SK-N-SH (cell line): ENCODE measurements around the gene PAM. TPM values are rescaled to one million over a fixed set of nuclear protein-coding genes. Genes with fewer than 3 reads are reported as not detected.

Experiments
- CTCF ChIA-PET: fragments of 300-600, 350-600 bp; formaldehyde crosslinking; extraction: SDS; loops from one replicate; lab custom pipeline; 2021; lab: Yijun Ruan, JAX
- POLR2A ChIA-PET: fragments of 350-600 bp; sonication (Branson Sonifier 250); formaldehyde crosslinking; extraction: SDS; loops from one replicate; lab custom pipeline; 2020; ENCODE audit warnings: antibody characterized with exemption, inconsistent platforms; lab: Yijun Ruan, JAX
- DNase-seq: peaks from one replicate; pipeline ENCODE4 v3.0.0; 2012
- H2AFZ ChIP-seq: fragments of 200-600 bp; sonication (generic); 2 replicates; pipeline ENCODE4 v1.8.1; 2016; ENCODE audit warnings: antibody characterized with exemption, mild to moderate bottlenecking, low read depth
- H3F3A ChIP-seq: fragments of 200-600 bp; sonication (generic); replicated peaks from 2 replicates; pipeline ENCODE3; 2016; ENCODE audit warnings: antibody characterized with exemption, mild to moderate bottlenecking; ENCODE audit not compliant: insufficient read depth
- H3K27ac ChIP-seq, 2 experiments: fragments of 200-500 bp in 1 of 2; fragments of 200-600 bp in 1 of 2; sonication (Bioruptor generic) in 1 of 2; sonication (generic), shearing (Covaris generic) in 1 of 2; 2 replicates each; pipeline versions ENCODE4 v1.5.1 to v1.6.1; 2014 to 2016; ENCODE audit warnings: low read depth in 2 of 2, inconsistent platforms in 1 of 2, low read length in 1 of 2, mild to moderate bottlenecking in 1 of 2, mixed read lengths in 1 of 2
- H3K27me3 ChIP-seq: fragments of 200-600 bp; sonication (generic), shearing (Covaris generic); 2 replicates; pipeline ENCODE4 v1.6.1; 2016; ENCODE audit warnings: mixed run types; ENCODE audit not compliant: insufficient read depth
- H3K36me3 ChIP-seq, 2 experiments: fragments of 200-500 bp in 1 of 2; fragments of 200-600 bp in 1 of 2; sonication (Bioruptor generic) in 1 of 2; sonication (generic) in 1 of 2; replicated peaks in 1 of 2; 2 replicates each; pipeline versions ENCODE3 to v1.5.1; 2014 to 2016; ENCODE audit warnings: low read length in 1 of 2, mild to moderate bottlenecking in 1 of 2; ENCODE audit not compliant: insufficient read depth in 2 of 2, control insufficient read depth in 1 of 2
- H3K4me1 ChIP-seq, 2 experiments: fragments of 200-500 bp in 1 of 2; fragments of 200-600 bp in 1 of 2; sonication (Bioruptor generic) in 1 of 2; sonication (generic), shearing (Covaris generic) in 1 of 2; 2 replicates each; pipeline versions ENCODE4 v1.5.1 to v1.6.1; 2014 to 2016; ENCODE audit warnings: low read depth in 1 of 2, low read length in 1 of 2, mixed run types in 1 of 2; ENCODE audit not compliant: insufficient read depth in 2 of 2, control insufficient read depth in 1 of 2
- H3K4me2 ChIP-seq: fragments of 200-600 bp; sonication (generic), shearing (Covaris generic); 2 replicates; pipeline ENCODE4 v1.6.1; 2017; ENCODE audit warnings: mixed run types
- H3K4me3 ChIP-seq, 2 experiments: fragments of 200-500 bp in 1 of 2; fragments of 200-600 bp in 1 of 2; sonication (Bioruptor generic) in 1 of 2; sonication (generic), shearing (Covaris generic) in 1 of 2; 2 replicates each; pipeline versions ENCODE4 v1.5.1 to v1.8.1; 2014 to 2016; ENCODE audit warnings: low read depth in 2 of 2, inconsistent platforms in 1 of 2, low read length in 1 of 2, mild to moderate bottlenecking in 1 of 2, mixed read lengths in 1 of 2, moderate library complexity in 1 of 2
- H3K79me2 ChIP-seq: fragments of 200-600 bp; sonication (generic); 2 replicates; pipeline ENCODE4 v1.8.1; 2017; ENCODE audit warnings: mild to moderate bottlenecking; ENCODE audit not compliant: insufficient read depth
- H3K9ac ChIP-seq: fragments of 200-600 bp; sonication (generic); 2 replicates; pipeline ENCODE4 v1.6.1; 2017; ENCODE audit warnings: mixed run types
- H3K9me2 ChIP-seq: fragments of 200-600 bp; sonication (generic); 2 replicates; pipeline ENCODE4 v1.6.1; 2017; ENCODE audit warnings: mixed run types
- H3K9me3 ChIP-seq: fragments of 200-600 bp; sonication (generic); 2 replicates; pipeline ENCODE4 v1.6.1; 2017; ENCODE audit warnings: mixed run types, mild to moderate bottlenecking, moderate library complexity
- H4K20me1 ChIP-seq: fragments of 200-600 bp; sonication (generic); 2 replicates; pipeline ENCODE4 v1.6.1; 2017; ENCODE audit warnings: mild to moderate bottlenecking, mixed run types; ENCODE audit not compliant: insufficient read depth
- CTCF ChIP-seq: fragments of 200-600 bp; sonication (generic); IDR thresholded peaks from 2 replicates; pipeline ENCODE4 v1.6.1; 2017; ENCODE audit warnings: antibody characterized with exemption, mild to moderate bottlenecking, moderate library complexity
- EZH2phosphoT487 ChIP-seq: fragments of 200-600 bp; sonication (generic); IDR thresholded peaks from 2 replicates; pipeline ENCODE4 v1.6.1; 2017; ENCODE audit warnings: low read depth, mixed run types, mild to moderate bottlenecking, antibody characterized with exemption, moderate library complexity, borderline replicate concordance
- FOSL2 ChIP-seq: IDR thresholded peaks from 2 replicates; pipeline ENCODE4 v1.4.0; 2012; ENCODE audit warnings: low read depth, mild to moderate bottlenecking, moderate library complexity, borderline replicate concordance
- FOXM1 ChIP-seq: IDR thresholded peaks from 2 replicates; pipeline ENCODE4 v1.4.0; 2012; ENCODE audit warnings: low read depth, mild to moderate bottlenecking
- IRF3 ChIP-seq: fragments of 150-350 bp; IDR thresholded peaks from 2 replicates; pipeline ENCODE4 v1.6.1; 2016; ENCODE audit warnings: mild to moderate bottlenecking, low read depth, low read length
- JUND ChIP-seq: IDR thresholded peaks from 2 replicates; pipeline ENCODE4 v1.4.0; 2012
- MAX ChIP-seq: IDR thresholded peaks from 2 replicates; pipeline ENCODE4 v1.4.0; 2012; ENCODE audit warnings: low read depth
- NFIC ChIP-seq: IDR thresholded peaks from 2 replicates; pipeline ENCODE4 v1.4.0; 2012; ENCODE audit warnings: borderline replicate concordance
- RCOR1 ChIP-seq: fragments of 150-350 bp; IDR thresholded peaks from 2 replicates; pipeline ENCODE4 v1.6.1; 2017; ENCODE audit warnings: antibody characterized with exemption, low read length
- REST ChIP-seq: IDR thresholded peaks from 2 replicates; pipeline ENCODE4 v1.6.1; 2012; ENCODE audit warnings: mild to moderate bottlenecking, low read depth, low read length, moderate library complexity
- SIN3A ChIP-seq: IDR thresholded peaks from 2 replicates; pipeline ENCODE4 v1.6.1; 2012; ENCODE audit warnings: low read depth, mild to moderate bottlenecking, low read length, moderate library complexity, borderline replicate concordance
- TAF1 ChIP-seq: IDR thresholded peaks from 2 replicates; pipeline ENCODE4 v1.6.1; 2012; ENCODE audit warnings: low read depth, mild to moderate bottlenecking, low read length, moderate library complexity, borderline replicate concordance
- TCF12 ChIP-seq: IDR thresholded peaks from 2 replicates; pipeline ENCODE4 v1.4.0; 2012
- USF2 ChIP-seq: fragments of 150-350 bp; IDR thresholded peaks from 2 replicates; pipeline ENCODE4 v1.6.1; 2017; ENCODE audit warnings: antibody characterized with exemption, low read length, low read depth, borderline replicate concordance
- WGBS: methylation state at CpG from one replicate; pipeline ENCODE4 v1.1.6; 2017; ENCODE audit warnings: low lambda C conversion rate; 5-methylcytosine and 5-hydroxymethylcytosine counted together
- polyA plus RNA-seq, 3 experiments: library from polyadenylated mRNA; depleted of rRNA; stranded (reverse); fragments of >200 nt; gene quantifications; 2 replicates each; pipeline ENCODE4 v1.2.3, GENCODE V29; 2012

Gene PAM
- polyA plus RNA-seq, 1 of the 3 experiments (the other 2 are of a cell fraction), result 507 TPM

GRCh38 chr5:102941111-102941510 is 186.0 kb downstream of the PAM start:
- ChIA-PET POLR2A (no interaction called here), CTCF (no interaction called here)

GRCh38 chr5:102946414-102946813 is 191.3 kb downstream of the PAM start:
- H3K4me2 ChIP-seq, result no peak overlapping the region
- no peaks in the 10 kb centered on the region for H3K27me3 ChIP-seq
- no peak overlapping the region for H3K4me3 ChIP-seq
- no peaks in the 10 kb centered on the region for H3F3A ChIP-seq
- H3K9me2 ChIP-seq, result no peaks in the 10 kb centered on the region
- no peaks in the 10 kb centered on the region for H4K20me1 ChIP-seq
- H3K9me3 ChIP-seq, result no peaks in the 10 kb centered on the region; the same call in 1 of the 2 replicates
- no peaks in the 10 kb centered on the region; a peak in 1 of 4 replicates for H3K4me1 ChIP-seq
- no peak overlapping the region for H3K27ac ChIP-seq
- no peak overlapping the region for H3K9ac ChIP-seq
- H3K79me2 ChIP-seq, result no peaks in the 10 kb centered on the region
- no peak for DNase-seq
- H2AFZ ChIP-seq, result no peak overlapping the region
- CTCF ChIA-PET, result interaction anchor here (1.3 to 1.6 kb wide), 3 partner anchors 10 to 25 kb away, joined by 3 to 5 read pairs (median 4); no protein-coding TSS in a partner anchor
- POLR2A ChIA-PET, result no interaction called here
- peaks cover 68 to 94% of the 10 kb centered on the region in 2 experiments for H3K36me3 ChIP-seq
- TF ChIP-seq REST (no peak), SIN3A (no peak), IRF3 (no peak), CTCF (no peak), EZH2phosphoT487 (no peak), FOXM1 (no peak), NFIC (no peak), TAF1 (no peak), MAX (no peak), RCOR1 (no peak), TCF12 (no peak), USF2 (no peak)

More at GRCh38 chr5:102941111-102941510, 186.0 kb downstream of the PAM start:
- Histone ChIP-seq H3K79me2 (no peaks in the 10 kb centered on the region), H2AFZ (no peak overlapping the region), H3K9me2 (no peaks in the 10 kb centered on the region), H3K9ac (no peak overlapping the region), H3F3A (peaks cover 16% of the 10 kb centered on the region), H3K27ac (no peak overlapping the region), H3K36me3 (peaks cover 47 to 93% of the 10 kb centered on the region in 2 experiments), H3K4me2 (no peak overlapping the region), H3K27me3 (no peaks in the 10 kb centered on the region), H3K4me1 (peaks cover 0 to 11% of the 10 kb centered on the region in 2 experiments; a peak in 2 of 4 replicates), H3K9me3 (no peaks in the 10 kb centered on the region; the same call in 1 of the 2 replicates), H3K4me3 (no peak overlapping the region), H4K20me1 (no peaks in the 10 kb centered on the region)
- WGBS, result 88% methylated on average over 5 of the region's 5 CpGs
- no peak for DNase-seq
- TF ChIP-seq JUND (no peak), FOSL2 (no peak), CTCF (no peak)
